OCI-LY7 (cell line): ENCODE measurements around the gene SRC. TPM values are rescaled to one million over a fixed set of nuclear protein-coding genes. Genes with fewer than 3 reads are reported as not detected.

Experiments
- BruUV-seq: library from RNA; stranded (reverse); fragments of 400-500 nt; replicated peaks from 2 replicates; lab custom pipeline; 2021; lab: Mats Ljungman, UMichigan
- CTCF ChIA-PET: fragments of 300-600 bp; sonication (Branson Sonifier 250); formaldehyde crosslinking; loops from one replicate; lab custom pipeline; 2022; ENCODE audit warnings: antibody characterized with exemption; ENCODE audit not compliant: unreplicated experiment; lab: Charles Lee
- POLR2A ChIA-PET: fragments of 300-600 bp; sonication (Branson Sonifier 250); formaldehyde crosslinking; loops from one replicate; lab custom pipeline; 2022; ENCODE audit warnings: antibody characterized with exemption; lab: Charles Lee
- DNase-seq: peaks from one replicate; pipeline ENCODE4 v3.0.0-alpha.2; 2015; ENCODE audit warnings: low spot score
- H2AFZ ChIP-seq: fragments of 200-600 bp; sonication (generic), shearing (Covaris generic); 2 replicates; pipeline ENCODE4 v1.6.1; 2014; ENCODE audit warnings: mild to moderate bottlenecking, antibody characterized with exemption, low read length, moderate library complexity
- H3K27ac ChIP-seq: fragments of 200-600 bp; sonication (generic); 2 replicates; pipeline ENCODE4 v1.5.1; 2014; ENCODE audit warnings: mixed run types, low read depth, mild to moderate bottlenecking, moderate library complexity, low read length, inconsistent platforms; ENCODE audit not compliant: poor library complexity, severe bottlenecking
- H3K36me3 ChIP-seq: fragments of 200-600 bp; sonication (generic); 2 replicates; pipeline ENCODE4 v1.6.1; 2014; ENCODE audit warnings: mild to moderate bottlenecking, antibody characterized with exemption, low read length, moderate library complexity, mixed read lengths; ENCODE audit not compliant: insufficient read depth
- H3K4me1 ChIP-seq: fragments of 200-600 bp; sonication (generic); 2 replicates; pipeline ENCODE4 v1.5.1; 2014; ENCODE audit warnings: mild to moderate bottlenecking, low read length; ENCODE audit not compliant: insufficient read depth, poor library complexity, severe bottlenecking
- H3K4me2 ChIP-seq: fragments of 200-600 bp; sonication (generic); 2 replicates; pipeline ENCODE4 v1.6.1; 2014; ENCODE audit warnings: mild to moderate bottlenecking, low read length
- H3K4me3 ChIP-seq: fragments of 200-600 bp; sonication (generic); 2 replicates; pipeline ENCODE4 v1.5.1; 2014; ENCODE audit warnings: mild to moderate bottlenecking, low read depth, low read length; ENCODE audit not compliant: poor library complexity, severe bottlenecking
- H3K79me2 ChIP-seq: fragments of 200-600 bp; sonication (generic); 2 replicates; pipeline ENCODE4 v1.6.1; 2016; ENCODE audit warnings: low read depth, mild to moderate bottlenecking, low read length, moderate library complexity, mixed read lengths; ENCODE audit not compliant: insufficient read depth
- H3K9me2 ChIP-seq: fragments of 200-600 bp; sonication (generic); 2 replicates; pipeline ENCODE4 v1.6.1; 2016; ENCODE audit warnings: mild to moderate bottlenecking, low read length, mixed read lengths; ENCODE audit not compliant: insufficient read depth
- H3K9me3 ChIP-seq: fragments of 200-600 bp; sonication (generic); 2 replicates; pipeline ENCODE4 v1.6.1; 2014; ENCODE audit warnings: mild to moderate bottlenecking, mixed run types, low read length, mixed read lengths
- H4K20me1 ChIP-seq: fragments of 200-600 bp; sonication (generic); 2 replicates; pipeline ENCODE4 v1.6.1; 2014; ENCODE audit warnings: mild to moderate bottlenecking, antibody characterized with exemption, low read length, moderate library complexity, mixed read lengths; ENCODE audit not compliant: insufficient read depth
- CTCF ChIP-seq: fragments of 200-600 bp; sonication (generic); conservative IDR thresholded peaks from 2 replicates; pipeline ENCODE4 v1.5.1; 2014; ENCODE audit warnings: mild to moderate bottlenecking, antibody characterized with exemption, low read length, moderate library complexity, mixed read lengths
- EZH2phosphoT487 ChIP-seq: fragments of 200-600 bp; sonication (generic); IDR thresholded peaks from 2 replicates; pipeline ENCODE4 v1.6.1; 2018; ENCODE audit warnings: low read depth, borderline replicate concordance, mild to moderate bottlenecking, mixed run types, antibody characterized with exemption, low read length, moderate library complexity, mixed read lengths
- intact Hi-C: fragments of 100-400 bp; cut with micrococcal nuclease; formaldehyde crosslinking; loops from one replicate; pipeline ENCODE4 v1.10.0; 2022; ENCODE audit not compliant: unreplicated experiment
- total RNA-seq, 2 experiments: library from RNA; depleted of rRNA in 1 of 2; stranded (reverse); fragments of >200 nt in 1 of 2; shearing (Covaris generic) in 1 of 2; gene quantifications; 2 replicates each; pipeline ENCODE4 v1.2.3, GENCODE V29; 2014 to 2022

SRC gene
- total RNA-seq, 2 experiments from 2014 or later = 0.72 to 3.7 TPM

GRCh38 chr20:37329481-37330165 is 16.3 kb upstream of the SRC start:
- Histone ChIP-seq H3K4me1 (no peaks in the 10 kb centered on the region), H3K36me3 (no peaks in the 10 kb centered on the region), H3K9me3 (no peaks in the 10 kb centered on the region), H3K27ac (no peak overlapping the region), H3K4me2 (no peak overlapping the region), H3K4me3 (no peak overlapping the region), H3K9me2 (no peaks in the 10 kb centered on the region), H4K20me1 (no peaks in the 10 kb centered on the region), H2AFZ (no peak overlapping the region), H3K79me2 (no peaks in the 10 kb centered on the region)
- DNase-seq = no peak
- ChIA-PET CTCF (no interaction called here), POLR2A (interaction anchor here (0.6 to 0.7 kb wide), 2 partner anchors 398 to 1271 kb away, joined by 3 read pairs; no protein-coding TSS in a partner anchor)
- TF ChIP-seq CTCF = no peak
- no peak for TF ChIP-seq EZH2phosphoT487
- no TSS peak for BruUV-seq
- intact Hi-C loops = no loop called here

- Histone ChIP-seq H4K20me1 (no peaks in the 10 kb centered on the region), H3K9me3 (no peaks in the 10 kb centered on the region), H3K4me1 (no peaks in the 10 kb centered on the region), H3K9me2 (no peaks in the 10 kb centered on the region), H3K79me2 (no peaks in the 10 kb centered on the region), H3K4me2 (no peak overlapping the region), H3K4me3 (no peak overlapping the region), H3K36me3 (no peaks in the 10 kb centered on the region), H2AFZ (no peak overlapping the region), H3K27ac (no peak overlapping the region)
- BruUV-seq = no TSS peak
- DNase-seq = no peak
- TF ChIP-seq EZH2phosphoT487 (no peak), CTCF (no peak)
- ChIA-PET POLR2A (interaction anchor here (0.6 kb wide), 1 partner anchor 1272 kb away, joined by 3 read pairs; no protein-coding TSS in a partner anchor), CTCF (no interaction called here)
- intact Hi-C loops = no loop called here
Observed at GRCh38 chr20:37330316-37330715, 15.6 kb upstream of the SRC start.
